DMS 273 treated with DMSO at 0.1 percent for 48 hours (cell line): ENCODE measurements around the gene P3H3.
A peak's percentile ranks its signal among the peaks of the same experiment; 100 is the strongest.

Experiments
- DNase-seq: peaks from one replicate; lab custom pipeline; 2025; lab: John Stamatoyannopoulos, UW

The P3H3 gene

DNA sequence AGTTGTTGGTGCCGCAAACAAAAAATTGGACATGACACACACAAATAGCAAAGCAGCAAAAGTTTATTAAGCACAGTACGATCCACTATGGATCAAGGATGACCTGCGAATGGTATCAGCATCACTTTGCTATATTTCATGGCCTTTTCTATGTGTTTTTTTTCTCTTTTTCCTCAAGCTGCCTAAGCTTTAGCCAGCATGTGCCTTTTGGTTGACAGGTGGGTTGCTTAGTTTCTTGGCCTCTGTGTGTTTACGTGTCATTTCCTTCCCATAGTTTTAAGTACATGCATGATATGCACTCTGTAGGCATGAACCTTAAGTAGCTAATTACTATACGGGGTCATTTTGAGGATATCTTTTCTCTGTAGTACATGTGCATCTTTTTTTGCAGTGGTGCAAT lies 29.1 kb upstream of the P3H3 start:
- no peak for DNase-seq

GRCh38 chr12:6807170-6807569 lies 21.0 kb upstream of the P3H3 start:
- DNase-seq: no peak

DNA sequence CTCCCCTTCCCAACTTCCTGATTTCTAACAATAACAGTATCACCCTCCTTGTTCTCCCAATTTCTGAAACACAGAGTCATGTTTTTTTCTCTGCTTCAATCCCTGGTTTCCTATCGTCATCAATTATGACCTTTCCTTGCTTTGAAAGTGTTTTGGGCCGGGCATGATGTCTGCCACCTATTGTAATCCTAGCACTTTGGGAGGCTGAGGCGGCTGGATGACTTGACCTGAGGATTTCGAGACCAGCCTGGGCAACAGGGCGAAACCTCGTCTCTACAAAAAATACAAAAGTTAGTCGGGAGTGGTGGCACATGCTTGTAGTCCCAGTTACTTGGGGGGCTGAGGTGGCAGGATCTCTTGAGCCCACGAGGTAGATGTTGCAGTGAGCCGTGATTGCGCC lies 19.2 kb upstream of the P3H3 start:
- no peak for DNase-seq

DNA sequence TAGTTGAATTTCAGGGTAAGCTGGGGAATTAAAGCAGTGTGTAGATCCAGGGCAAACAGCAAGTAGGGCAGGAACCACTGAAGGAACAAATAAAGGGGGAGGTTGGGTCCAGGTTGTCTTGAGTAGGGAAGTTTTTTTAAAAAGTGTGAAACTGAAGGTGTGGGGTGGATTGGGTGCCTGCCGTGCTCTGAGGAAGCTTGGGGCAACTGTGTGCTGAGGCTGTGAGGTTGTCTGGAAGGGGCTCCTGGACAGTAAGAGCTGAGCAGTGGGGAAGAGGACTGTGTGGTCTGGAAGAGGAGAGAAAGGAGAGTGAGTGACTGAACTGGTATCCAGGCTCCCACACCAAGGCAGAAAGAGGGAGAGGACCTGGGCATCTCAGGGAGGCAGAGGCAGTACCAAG lies 17.4 kb upstream of the P3H3 start:
- no peak for DNase-seq

- DNase-seq: no peak
Measured at GRCh38 chr12:6813363-6813762, 14.8 kb upstream of the P3H3 start.

- DNase-seq: no peak
Measured at GRCh38 chr12:6816598-6816997, 11.6 kb upstream of the P3H3 start.

DNA sequence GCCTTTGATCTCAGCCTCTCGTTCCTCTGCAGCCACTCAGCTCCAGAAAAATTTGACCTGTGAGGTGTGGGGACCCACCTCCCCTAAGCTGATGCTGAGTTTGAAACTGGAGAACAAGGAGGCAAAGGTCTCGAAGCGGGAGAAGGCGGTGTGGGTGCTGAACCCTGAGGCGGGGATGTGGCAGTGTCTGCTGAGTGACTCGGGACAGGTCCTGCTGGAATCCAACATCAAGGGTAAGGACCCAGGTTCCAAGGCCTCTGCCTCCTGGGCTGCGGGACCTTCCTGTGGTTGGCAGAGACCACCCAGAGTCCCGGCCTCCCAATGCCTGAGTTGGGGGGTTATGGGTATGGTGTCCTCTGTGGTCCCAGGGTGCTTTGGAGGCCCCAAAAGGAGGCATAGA lies 11.1 kb upstream of the P3H3 start:
- no peak for DNase-seq

GRCh38 chr12:6817662-6818157 lies 10.5 kb upstream of the P3H3 start:
- no peak for DNase-seq

DNA sequence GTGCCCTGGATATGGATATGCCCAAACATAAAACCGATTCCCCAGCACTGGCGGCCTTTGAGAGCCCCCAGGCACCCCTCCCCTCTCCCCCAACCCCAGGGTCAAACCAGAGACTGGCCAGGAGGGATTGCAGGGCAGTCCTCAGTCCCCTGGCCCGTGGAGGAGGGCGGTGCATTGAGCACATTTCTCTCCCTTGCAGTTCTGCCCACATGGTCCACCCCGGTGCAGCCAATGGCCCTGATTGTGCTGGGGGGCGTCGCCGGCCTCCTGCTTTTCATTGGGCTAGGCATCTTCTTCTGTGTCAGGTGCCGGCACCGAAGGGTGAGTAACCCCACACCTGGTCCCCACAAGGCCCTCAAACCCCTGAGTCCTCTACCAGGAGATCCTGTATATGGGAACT lies 10.0 kb upstream of the P3H3 start:
- DNase-seq: no peak

DNA sequence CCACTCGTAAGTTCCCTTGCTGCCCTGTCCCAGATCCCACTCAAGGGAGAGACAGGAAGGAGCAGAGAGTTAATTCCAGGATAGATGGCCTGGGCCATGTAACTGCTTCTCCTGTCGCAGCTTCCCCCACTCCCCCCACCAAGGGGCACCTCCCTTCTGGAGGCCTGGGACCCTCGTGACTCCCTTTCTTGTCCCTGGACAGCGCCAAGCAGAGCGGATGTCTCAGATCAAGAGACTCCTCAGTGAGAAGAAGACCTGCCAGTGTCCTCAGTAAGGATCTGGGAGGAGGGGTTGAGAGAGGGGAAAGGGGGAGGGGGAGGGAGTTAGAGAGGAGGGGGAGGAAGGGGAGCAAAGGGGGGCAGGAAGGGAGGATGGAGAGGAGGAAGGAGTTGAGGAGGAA lies 9.6 kb upstream of the P3H3 start:
- DNase-seq: no peak

- DNase-seq: no peak
Measured at GRCh38 chr12:6819106-6820030, 8.8 kb upstream of the P3H3 start.

- DNase-seq: no peak
Measured at GRCh38 chr12:6820166-6820565, 8.0 kb upstream of the P3H3 start.

- DNase-seq: no peak
Measured at GRCh38 chr12:6821591-6822425, 6.4 kb upstream of the P3H3 start, which contains the start of gene GPR162. Gene GPR162, plus strand, starts transcription at chr12:6821821. Its CDS starts 2,078 bp downstream, at chr12:6823899.

- DNase-seq: no peak
Measured at GRCh38 chr12:6822426-6823135, 5.6 kb upstream of the P3H3 start.

DNA sequence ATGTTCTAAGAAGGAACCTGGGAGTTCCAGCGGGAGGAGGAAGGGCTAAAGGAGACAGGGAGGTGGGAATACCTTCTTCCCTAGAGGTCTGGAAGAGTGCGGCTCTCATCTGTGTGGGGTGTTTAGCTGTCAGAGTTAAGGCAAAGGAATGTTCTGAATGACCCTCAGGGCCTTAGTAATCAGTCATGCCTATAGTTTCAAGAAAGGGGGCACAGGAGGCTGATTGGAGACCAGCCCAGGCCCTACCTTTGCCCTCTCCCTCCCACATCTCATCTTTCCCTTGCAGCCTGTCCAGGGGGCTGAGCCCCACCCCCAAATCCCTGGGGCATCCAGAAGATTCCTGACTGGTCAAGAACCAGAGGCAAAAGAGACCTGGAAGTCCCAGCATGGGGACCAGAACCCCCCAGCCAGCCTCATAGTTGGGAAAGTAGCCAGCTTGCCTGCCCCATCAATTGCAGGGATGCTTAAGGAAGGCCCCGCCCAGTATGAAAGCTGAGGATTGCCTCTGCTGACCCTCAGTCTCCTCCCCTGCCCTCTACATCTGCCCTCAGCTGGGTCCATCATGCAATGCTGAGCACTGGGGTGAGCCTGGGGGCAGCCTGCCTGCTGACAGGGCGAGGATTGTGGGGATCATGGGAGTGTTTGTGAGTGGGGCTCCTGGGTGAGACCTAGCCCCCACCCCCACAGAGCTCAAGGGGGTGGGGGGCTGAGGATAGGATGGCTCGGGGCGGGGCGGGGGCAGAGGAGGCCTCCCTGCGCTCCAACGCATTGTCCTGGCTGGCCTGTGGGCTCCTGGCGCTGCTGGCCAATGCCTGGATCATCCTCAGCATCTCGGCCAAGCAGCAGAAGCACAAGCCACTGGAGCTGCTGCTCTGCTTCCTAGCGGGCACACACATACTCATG lies 4.8 kb upstream of the P3H3 start:
- no peak for DNase-seq

- no peak for DNase-seq
Measured at GRCh38 chr12:6824085-6824775, 4.0 kb upstream of the P3H3 start.

DNA sequence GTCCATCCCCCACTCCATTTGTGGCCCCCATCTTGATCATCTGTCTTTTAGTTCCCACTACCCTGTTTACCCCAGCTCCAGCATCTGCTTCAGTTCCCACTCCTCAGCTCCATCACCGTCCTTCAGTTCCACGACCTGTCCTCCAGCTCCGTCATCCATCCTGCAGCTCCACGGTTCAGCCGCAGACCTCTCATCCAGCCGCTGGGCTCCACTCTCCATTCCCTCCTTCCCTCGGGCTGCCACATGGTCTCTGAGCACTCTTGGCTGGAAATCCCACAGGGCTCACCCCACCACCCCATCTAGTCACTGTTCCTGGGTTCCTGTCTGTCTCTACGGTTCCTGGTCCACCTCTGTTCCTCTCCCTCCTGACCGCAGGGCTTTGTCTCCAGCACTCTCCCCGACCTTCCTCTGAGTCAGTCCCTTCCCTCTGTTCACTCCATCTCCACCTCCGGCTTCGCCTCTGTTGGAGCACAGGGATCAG lies 3.3 kb upstream of the P3H3 start:
- no peak for DNase-seq

DNA sequence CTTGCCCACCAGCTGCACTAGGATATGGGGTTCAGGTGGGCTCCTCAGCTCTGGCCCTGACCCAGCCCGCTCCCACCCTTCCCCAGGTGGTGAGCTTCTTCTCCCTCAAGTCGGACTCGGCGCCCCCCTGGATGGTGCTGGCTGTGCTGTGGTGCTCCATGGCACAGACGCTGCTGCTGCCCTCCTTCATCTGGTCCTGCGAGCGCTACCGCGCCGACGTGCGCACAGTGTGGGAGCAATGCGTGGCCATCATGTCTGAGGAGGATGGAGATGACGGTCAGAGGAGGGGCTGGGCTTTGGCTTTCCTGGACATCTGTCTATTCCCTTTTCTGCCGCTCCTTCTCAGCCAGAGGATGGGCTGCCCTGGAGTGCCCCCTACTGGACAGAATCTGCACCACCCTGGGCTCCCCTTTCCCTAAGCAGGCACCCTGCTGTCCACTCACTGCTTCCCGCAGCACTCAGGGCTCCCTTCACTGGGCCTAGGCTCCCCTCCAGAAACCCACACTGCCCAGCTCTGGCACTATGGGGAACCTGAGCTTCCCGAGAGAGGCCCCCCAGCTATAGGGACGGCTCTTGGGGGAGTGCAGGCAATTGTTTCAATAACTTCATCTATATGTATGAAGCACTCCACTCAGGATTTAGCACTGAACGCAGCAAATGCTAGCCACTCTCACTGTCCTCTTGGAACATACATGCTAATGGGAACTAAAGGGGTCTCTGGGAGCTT lies 2.6 kb upstream of the P3H3 start:
- peak; percentile 16 for DNase-seq

DNA sequence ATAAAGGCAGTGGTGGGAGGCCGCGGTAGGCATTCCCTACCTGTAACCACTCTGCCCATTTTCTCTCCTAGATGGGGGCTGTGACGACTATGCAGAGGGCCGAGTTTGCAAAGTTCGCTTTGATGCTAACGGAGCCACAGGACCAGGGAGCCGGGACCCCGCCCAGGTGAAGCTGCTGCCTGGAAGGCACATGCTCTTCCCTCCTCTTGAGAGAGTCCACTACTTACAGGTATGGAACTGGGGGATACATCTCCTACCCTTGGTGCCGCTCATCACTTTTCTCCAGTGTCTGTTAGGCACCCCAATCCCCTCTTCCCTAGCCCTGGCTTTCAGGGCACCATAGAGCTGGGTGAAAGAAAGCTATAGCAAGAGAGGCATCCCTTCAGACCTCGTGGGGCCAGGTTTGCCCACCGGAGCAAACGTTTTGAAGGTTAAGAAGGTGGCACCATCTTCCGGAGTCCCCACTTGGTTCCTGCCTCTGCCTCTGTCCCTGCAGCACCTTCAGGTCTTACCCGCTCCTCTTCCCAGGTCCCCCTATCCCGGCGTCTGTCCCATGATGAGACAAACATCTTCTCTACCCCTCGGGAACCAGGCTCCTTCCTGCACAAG lies 2.0 kb upstream of the P3H3 start:
- no peak for DNase-seq
